GM18526 (cell line): ENCODE data around the gene AHR.

Source experiments
- POLR2A ChIP-seq: IDR thresholded peaks from 3 replicates; pipeline ENCODE4 v1.6.1; 2011; ENCODE audit not compliant: insufficient read length; ENCODE audit errors: extremely low read depth

The AHR gene

DNA sequence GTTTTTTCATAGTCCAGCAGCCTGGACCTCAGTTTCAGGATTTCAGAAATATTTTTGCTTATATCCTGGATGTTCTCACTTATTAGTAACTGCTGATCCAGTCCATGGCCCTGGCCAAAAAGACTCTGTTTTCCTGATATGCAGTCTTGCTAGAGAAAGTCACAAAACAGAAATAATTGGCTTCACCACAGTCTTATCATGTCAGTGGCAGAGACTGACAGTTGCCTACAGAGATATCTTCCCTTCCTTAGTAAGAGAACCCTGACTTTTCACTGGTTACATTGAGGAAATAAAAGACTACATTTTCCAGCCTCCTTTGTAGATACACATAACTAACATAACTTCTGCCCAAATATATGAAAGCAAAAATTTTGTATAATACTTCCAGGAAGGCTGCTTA lies 56.6 kb downstream of the AHR start:
- no peak for TF ChIP-seq POLR2A

DNA sequence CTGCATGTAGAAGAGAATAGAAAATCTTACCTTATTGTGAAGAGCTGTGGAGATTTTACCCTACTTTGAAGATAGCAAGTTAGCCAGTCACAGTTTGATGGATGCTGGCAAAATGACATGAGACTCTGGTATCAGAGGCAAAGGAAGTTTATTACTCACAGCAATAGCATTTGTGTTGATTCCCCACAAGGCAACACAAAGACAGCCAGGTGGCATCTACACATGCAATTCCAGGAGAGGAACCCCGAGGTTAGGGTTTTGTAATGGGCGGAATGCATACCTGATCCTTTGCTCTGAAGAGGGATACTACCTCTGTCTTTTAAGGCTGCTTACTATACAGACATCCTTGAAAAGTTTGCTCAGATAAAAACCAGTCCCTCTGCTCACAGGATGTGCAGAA lies 59.5 kb downstream of the AHR start:
- no peak for TF ChIP-seq POLR2A

- no peak for TF ChIP-seq POLR2A
Observed at GRCh38 chr7:17359610-17360009, 61.2 kb downstream of the AHR start.

GRCh38 chr7:17362439-17363105 lies 64.1 kb downstream of the AHR start:
- TF ChIP-seq POLR2A: no peak

- TF ChIP-seq POLR2A: no peak
Observed at GRCh38 chr7:17364671-17365070, 66.2 kb downstream of the AHR start.

- TF ChIP-seq POLR2A: no peak
Observed at GRCh38 chr7:17365775-17366174, 67.3 kb downstream of the AHR start.

- no peak for TF ChIP-seq POLR2A
Observed at GRCh38 chr7:17367502-17367901, 69.0 kb downstream of the AHR start.

- no peak for TF ChIP-seq POLR2A
Observed at GRCh38 chr7:17368856-17369524, 70.5 kb downstream of the AHR start.

GRCh38 chr7:17369691-17370426 lies 71.4 kb downstream of the AHR start:
- no peak for TF ChIP-seq POLR2A

- TF ChIP-seq POLR2A: no peak
Observed at GRCh38 chr7:17370901-17371585, 72.6 kb downstream of the AHR start.

GRCh38 chr7:17371671-17372524 lies 73.4 kb downstream of the AHR start:
- TF ChIP-seq POLR2A: no peak

- no peak for TF ChIP-seq POLR2A
Observed at GRCh38 chr7:17374157-17374556, 75.7 kb downstream of the AHR start.

GRCh38 chr7:17374654-17375053 lies 76.2 kb downstream of the AHR start:
- TF ChIP-seq POLR2A: no peak

DNA sequence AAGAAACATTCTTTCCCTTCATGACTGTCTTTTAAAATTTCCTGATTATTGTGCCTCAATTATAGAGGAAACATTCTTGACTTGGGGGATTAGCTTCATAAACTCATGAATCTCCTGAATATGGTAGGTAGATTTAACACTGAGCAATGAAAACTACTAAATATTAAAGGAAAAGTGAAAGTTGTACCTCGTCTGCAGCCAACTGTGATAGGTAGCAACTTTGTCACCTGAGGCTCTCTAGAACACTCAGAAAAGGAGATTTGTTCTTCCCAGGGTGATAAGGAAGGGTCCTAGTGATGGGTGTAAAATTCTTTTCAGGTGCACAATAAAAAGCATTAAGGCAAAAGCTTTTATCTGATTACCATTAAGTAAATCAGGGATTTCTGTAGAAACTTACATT lies 78.1 kb downstream of the AHR start:
- no peak for TF ChIP-seq POLR2A

- TF ChIP-seq POLR2A: no peak
Observed at GRCh38 chr7:17380736-17381662, 82.5 kb downstream of the AHR start.
